ENCODE data around the gene C1orf141.
A peak's percentile ranks its signal among the peaks of the same experiment; 100 is the strongest.
"Not testable (repeated sequence)": the region's sequence is repeated elsewhere in the genome, so short reads cannot be mapped to it uniquely, and the experiment has no call there.

The C1orf141 gene

GRCh38 chr1:67134695-67135094 lies at the start of gene C1orf141:
Gene C1orf141, minus strand, starts transcription at chr1:67134970. Its CDS starts 7,730 bp downstream, at chr1:67127240.
- peak; percentile 3 for DNase-seq

DNA sequence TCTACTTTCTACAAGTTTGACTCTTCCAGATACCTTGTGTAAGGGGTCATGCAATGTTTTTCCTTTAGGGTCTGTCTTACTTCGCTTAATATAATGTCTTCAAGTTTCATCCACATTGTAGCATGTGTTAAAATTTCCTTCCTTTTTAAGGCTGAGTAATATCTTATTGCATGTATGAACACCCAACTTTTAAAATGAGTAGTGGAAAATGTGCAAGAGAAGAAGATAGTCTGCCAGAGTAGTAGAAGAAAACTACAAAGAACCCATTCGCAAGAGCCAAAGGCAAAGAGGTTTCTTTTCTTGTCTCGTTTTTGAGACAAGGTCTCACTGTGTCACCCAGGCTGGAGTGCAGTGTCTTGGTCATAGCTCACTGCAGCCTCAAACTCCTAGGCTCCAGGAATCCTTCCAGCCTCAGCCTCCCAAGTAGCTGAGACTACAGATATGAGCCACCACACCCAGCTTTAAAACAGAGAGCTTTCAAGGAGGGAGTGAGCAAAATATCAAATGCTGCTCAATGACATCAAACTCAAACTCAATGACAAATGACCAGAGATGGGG lies 40.8 kb upstream of the C1orf141 start:
- DNase-seq: no peak

GRCh38 chr1:67174716-67175284 lies 40.0 kb upstream of the C1orf141 start:
- peak; percentile 21 for DNase-seq

DNA sequence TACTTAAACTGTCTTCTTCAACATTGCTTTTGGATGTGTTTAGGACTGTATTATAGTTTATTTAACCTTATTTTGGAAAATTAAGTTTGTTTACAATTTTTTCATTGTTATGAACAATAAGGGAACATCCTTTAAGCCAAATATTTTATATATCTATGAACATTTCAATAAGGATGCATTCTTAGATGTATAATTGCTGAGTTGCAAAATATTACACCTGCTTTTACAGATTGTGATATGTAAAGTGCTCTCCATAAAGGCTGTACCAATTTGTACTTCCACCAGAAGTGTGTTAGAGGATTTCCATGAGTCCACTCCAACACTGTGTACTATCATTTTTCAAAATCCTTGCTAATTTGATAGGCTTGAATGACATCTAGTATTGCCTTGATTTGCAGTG lies 39.2 kb upstream of the C1orf141 start:
- DNase-seq: no peak

DNA sequence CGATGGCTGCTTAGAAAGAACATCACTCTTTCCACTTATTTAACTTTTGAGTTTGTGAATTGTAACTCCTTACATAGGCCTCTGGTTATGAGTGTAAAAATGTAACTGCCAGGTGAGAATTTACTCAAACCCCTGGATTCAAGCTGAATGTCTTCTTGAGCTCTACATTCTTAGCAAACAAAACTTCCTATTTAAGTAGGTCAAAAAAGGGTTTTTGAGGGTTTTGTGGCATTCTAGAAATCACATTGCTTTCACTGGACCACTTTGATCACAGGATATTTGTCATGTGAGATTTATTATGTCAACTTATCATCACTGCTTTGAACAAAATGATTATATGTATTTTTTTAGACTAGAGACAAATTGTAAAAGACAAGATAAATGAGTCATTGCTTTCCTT lies 37.2 kb upstream of the C1orf141 start:
- no peak for DNase-seq

DNA sequence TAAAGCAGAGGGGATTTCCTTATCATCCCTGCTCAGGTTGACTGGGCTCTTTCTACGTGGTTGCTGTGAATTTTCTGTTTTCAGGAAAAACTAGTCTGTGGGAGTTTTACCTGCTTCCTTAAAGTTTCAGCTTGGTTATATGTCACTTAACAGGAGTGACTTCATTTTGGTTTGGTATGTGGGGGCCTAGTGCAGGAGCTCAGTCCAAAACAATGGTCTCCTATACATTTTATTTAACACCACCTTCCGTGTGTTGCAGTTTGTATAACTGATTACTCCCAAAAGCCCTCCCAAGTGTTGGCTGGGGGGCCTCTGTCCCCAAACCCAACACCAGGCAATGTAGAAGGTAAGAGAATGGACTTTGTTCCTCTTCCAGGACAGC lies 36.8 kb upstream of the C1orf141 start:
- DNase-seq: no peak

- DNase-seq: no peak
Observed at GRCh38 chr1:67170751-67171573, 36.2 kb upstream of the C1orf141 start.

DNA sequence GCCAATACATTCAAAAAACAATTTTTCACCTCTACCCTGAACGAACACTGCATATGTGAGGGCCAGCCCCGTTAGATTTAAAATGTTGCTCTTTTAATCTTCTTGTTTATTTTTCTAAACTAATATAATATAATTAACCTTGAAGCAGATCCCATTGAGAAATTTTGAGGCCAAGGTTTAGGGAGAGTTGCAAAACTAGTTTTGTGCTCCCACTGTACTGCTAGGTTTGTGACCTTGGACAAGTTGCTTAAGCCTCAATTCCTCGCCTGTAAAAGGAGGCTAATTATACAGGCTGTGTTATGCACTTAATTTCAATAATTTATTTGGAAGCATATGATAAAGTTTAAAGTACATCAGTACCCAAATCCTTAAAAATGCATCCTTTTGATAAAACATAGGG lies 35.2 kb upstream of the C1orf141 start:
- DNase-seq: no peak

DNA sequence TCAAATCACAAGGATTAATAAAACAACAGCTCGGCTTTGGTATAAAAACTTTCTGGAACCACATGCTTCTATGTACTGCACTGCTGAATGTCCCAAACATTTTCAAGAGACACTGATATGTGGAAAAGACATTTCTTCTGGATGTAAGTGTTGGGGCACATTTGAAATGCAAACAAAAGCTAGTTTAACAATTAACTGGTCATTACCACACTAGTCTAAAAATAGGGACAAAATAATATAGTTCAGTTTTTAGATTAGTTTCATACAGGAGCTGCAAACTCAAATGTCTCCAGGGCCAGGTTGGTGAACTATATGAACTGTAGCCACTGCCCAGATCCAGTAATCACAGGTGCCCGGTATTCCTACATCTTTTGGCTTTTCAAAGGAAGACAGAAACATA lies 34.7 kb upstream of the C1orf141 start:
- DNase-seq: no peak

DNA sequence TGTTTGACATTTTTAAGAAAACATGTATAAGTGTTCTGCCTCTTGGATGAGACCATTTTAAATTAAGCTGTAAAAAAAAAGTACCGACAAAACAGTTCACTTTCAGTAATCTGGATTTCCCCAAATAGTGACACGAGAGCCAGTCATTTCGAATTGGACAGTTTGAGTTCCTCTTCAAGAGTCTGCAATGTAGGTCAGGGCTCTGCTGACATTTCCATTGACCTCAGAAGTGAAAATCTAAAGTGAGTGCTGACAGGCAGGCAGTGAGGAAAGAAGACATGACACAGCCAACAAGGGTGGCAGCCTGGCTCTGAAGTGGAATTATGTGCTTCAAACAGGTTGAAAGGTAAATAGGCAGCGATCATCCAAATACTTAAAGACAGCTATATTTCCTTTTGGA lies 31.4 kb upstream of the C1orf141 start, which contains the start of gene IL23R:
TSS of gene IL23R (plus strand) at position 259 of the 400 bp plus-strand sequence. CDS start 1,667 bp downstream, outside the sequence.
- DNase-seq: peak; percentile 49

GRCh38 chr1:67165468-67166041 lies 30.8 kb upstream of the C1orf141 start:
- DNase-seq: no peak

DNA sequence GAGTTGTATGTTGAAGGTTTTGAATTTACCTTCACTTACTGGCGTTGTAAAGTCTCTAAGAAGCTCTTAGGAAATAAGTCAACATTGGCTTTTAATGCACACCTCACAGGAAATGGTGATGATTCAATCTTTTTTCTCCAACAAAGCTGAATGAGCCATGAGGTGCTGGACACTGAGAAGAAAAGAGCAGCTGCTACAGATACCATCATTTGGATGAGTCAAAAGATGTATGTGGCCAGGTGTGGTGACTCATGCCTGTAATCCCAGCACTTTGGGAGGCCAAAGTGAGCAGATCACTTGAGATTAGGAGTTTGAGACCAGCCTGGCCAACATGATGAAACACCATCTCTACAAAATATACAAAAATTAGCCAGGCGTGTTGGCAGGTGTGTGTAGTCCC lies 28.2 kb upstream of the C1orf141 start:
- peak; percentile 23 for DNase-seq

GRCh38 chr1:67159233-67159632 lies 24.5 kb upstream of the C1orf141 start:
- peak; percentile 28 for DNase-seq

DNA sequence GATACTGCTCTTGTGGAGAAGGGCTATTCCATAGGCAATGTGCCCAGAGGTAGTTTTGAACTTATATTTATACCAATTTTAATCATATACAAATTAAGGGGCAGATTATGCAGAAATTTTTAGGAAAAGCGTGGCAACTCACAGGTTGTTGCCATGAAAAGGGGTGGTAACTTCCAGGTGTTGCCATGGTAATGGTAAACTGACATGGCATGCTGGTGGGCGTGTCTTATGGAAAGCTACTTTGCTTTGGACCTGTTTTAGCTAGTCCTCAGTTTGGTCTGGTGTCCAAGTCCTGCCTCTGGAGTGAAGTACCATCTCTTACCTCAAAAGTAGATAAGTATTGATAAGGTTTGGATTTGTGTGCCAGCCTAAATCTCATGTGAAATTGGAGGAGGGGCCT lies 23.6 kb upstream of the C1orf141 start:
- DNase-seq: no peak

DNA sequence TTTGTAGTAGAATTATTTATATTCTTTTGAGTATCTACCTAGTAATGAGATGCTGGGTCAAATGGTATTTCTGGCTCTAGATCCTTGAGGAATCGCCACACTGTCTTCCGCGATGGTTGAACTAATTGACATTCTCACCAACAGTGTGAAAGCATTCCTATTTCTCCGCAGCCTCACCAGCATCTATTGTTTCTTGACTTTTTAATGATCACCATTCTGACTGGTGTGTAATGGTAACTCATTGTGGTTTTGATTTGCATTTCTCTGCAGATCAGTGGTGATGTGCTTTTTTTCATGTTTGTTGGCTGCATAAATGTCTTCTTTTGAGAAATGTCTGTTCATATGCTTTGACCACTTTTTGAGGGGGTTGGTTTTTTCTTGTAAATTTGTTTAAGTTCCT lies 16.2 kb upstream of the C1orf141 start:
- no peak for DNase-seq

DNA sequence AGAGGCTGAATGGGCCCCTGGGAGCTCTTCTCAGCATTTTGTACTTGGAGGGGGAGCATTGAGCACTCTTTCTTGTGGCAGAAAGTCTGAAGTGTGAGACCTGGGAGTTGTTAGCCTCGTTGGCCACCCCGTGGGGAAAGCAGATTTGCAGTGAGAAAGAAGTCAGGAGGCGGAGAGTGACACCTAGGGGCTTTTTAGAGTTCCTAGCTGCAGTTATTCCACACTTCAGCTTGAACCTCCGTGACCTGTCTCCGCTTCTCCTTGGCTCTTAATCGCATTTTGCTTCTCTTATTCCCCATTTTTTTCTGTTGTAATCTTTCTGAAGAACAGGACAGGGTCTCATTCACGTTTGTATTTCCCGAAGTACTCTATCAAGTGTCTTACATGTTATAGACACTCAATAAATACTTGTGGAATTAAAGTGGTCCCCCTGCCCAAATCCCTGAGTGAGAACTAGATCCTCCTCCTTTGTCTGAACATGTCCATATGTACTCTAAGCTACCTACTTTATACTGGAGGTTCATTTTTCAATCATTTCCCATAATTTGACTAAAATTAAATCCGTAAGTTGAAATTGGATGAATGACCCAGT lies 14.5 kb upstream of the C1orf141 start:
- peak; percentile 51 for DNase-seq

DNA sequence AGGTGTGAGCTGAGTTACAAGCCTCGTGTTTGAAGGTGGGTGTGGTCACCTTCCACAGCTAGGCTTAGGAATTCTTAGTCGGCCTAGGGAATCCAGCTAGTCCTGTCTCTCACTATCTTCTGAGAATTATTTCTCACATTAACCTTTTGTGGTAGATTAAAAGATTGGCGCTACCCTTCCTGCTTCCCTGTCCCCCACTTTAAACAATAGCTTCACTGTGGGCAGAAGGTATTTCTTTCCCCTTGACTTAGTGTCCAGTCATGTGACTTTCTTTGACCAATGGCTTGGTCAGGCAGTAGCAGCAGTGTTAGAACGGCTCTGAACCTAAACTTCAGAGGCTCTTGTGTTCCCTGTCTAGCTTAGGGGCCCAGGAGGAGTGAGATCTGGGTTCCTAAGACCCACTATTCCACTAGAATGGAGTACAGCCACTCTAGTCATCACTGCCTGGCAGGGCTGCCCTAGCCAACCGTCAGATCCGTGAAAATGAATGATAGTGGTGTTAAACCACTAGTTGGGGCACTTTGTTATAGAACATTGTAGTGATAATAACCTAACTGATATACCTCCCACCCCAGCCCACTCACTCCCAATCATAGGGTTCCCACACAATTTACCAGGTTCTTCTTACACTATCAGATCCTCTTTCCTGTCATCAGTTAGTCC lies 13.9 kb upstream of the C1orf141 start:
- no peak for DNase-seq

- DNase-seq: not testable (repeated sequence)
Observed at GRCh38 chr1:67147973-67148372, 13.2 kb upstream of the C1orf141 start.

GRCh38 chr1:67146539-67146938 lies 11.8 kb upstream of the C1orf141 start:
- DNase-seq: no peak

DNA sequence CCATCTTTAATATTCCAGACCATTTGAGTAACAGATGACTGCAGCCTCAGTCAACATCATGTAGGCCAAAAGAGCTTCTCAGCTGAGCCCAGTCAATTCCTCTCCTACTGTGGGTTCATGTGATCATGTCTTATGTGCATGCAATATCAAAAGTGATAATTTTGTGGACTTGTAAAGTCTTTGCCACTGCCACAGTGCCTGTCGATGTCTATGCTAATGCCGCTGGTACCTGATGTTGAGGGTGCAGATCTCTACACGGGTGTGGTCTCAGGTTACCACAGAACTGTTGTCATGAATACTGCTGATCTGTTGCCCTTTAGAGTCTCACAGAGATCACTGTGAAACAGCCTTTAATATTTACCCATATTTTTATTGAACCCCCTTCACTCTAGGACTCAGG lies 11.3 kb upstream of the C1orf141 start:
- no peak for DNase-seq

GRCh38 chr1:67144696-67145095 lies 9.9 kb upstream of the C1orf141 start:
- DNase-seq: no peak

DNA sequence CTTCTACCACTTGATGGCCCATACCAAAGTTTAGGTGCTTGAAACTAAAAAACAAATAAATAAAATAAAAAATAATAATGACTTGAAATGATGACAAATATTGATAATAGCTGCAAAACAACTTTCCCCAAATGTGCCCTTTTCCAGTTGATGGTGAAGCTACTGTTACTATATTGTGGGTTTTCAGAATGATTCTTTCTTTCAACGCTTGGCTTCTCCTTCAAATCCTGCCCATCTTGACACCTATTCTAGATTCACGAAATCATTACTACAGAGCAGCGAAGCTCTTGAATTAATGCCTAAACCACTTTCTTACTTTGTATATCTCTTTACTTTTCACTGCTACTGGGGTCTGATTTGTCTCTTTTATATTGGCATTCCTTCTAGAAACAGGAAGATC lies 9.2 kb upstream of the C1orf141 start:
- DNase-seq: no peak

GRCh38 chr1:67142931-67143330 lies 8.2 kb upstream of the C1orf141 start:
- no peak for DNase-seq

Measured in stimulated activated naive CD4-positive, alpha-beta T cell treated with Interleukin-2 at 50 U/mL for 16 hours (primary cell).